ENCODE data around the gene TECTA.

- TF ChIP-seq CTCF (IDR thresholded peaks at IDR 0.05) = no peak
- no peak for TF ChIP-seq ZFX (IDR thresholded peaks at IDR 0.05; ENCODE audit: borderline replicate concordance)
Measured at GRCh38 chr11:121211626-121212025, 110.6 kb downstream of the TECTA start.

Data from 22Rv1 (cell line).